GM23338 (cell line): Measurements from ENCODE around the gene C1QL1. TPM values are rescaled to one million over a fixed set of nuclear protein-coding genes. Genes with fewer than 3 reads are reported as not detected.

Experiments used
- ATAC-seq: fragments of 200-7000 bp; cut with Tn5 transposase; 3 replicates; pipeline ENCODE4 v1.9.1; 2020
- DNase-seq: peaks from one replicate; pipeline ENCODE4 v3.0.0-alpha.2; 2015; ENCODE audit warnings: low spot score
- H2AFZ ChIP-seq: fragments of 200-600 bp; sonication (generic); 2 replicates; pipeline ENCODE4 v1.8.0; 2016; ENCODE audit warnings: antibody characterized with exemption, mild to moderate bottlenecking, moderate library complexity
- H3F3A ChIP-seq: fragments of 200-600 bp; sonication (generic); replicated peaks from 2 replicates; pipeline ENCODE4 v1.8.0; 2017; ENCODE audit warnings: antibody characterized with exemption, mixed run types, low read depth
- H3K27ac ChIP-seq: fragments of 200-600 bp; sonication (generic); 2 replicates; pipeline ENCODE4 v1.6.1; 2016; ENCODE audit warnings: low read depth
- H3K27me3 ChIP-seq: fragments of 200-600 bp; sonication (generic); 2 replicates; pipeline ENCODE4 v1.8.0; 2016; ENCODE audit warnings: mild to moderate bottlenecking, mixed run types, moderate library complexity; ENCODE audit not compliant: insufficient read depth
- H3K36me3 ChIP-seq: fragments of 200-600 bp; sonication (generic); 2 replicates; pipeline ENCODE4 v1.8.0; 2016; ENCODE audit warnings: mild to moderate bottlenecking; ENCODE audit not compliant: insufficient read depth
- H3K4me1 ChIP-seq: fragments of 200-600 bp; sonication (generic); 2 replicates; pipeline ENCODE4 v1.8.0; 2016; ENCODE audit warnings: mild to moderate bottlenecking, moderate library complexity; ENCODE audit not compliant: insufficient read depth
- H3K4me2 ChIP-seq: fragments of 200-600 bp; sonication (generic); 2 replicates; pipeline ENCODE4 v1.7.1; 2017; ENCODE audit warnings: mixed run types
- H3K4me3 ChIP-seq: fragments of 200-600 bp; sonication (generic); 2 replicates; pipeline ENCODE4 v1.6.1; 2016; ENCODE audit warnings: mixed run types
- H3K79me2 ChIP-seq: fragments of 200-600 bp; sonication (generic); replicated peaks from 2 replicates; pipeline ENCODE4 v1.8.0; 2017; ENCODE audit warnings: mild to moderate bottlenecking; ENCODE audit not compliant: insufficient read depth
- H3K9me2 ChIP-seq: fragments of 200-600 bp; sonication (generic); 2 replicates; pipeline ENCODE4 v1.8.0; 2017; ENCODE audit not compliant: insufficient read depth
- H4K20me1 ChIP-seq: fragments of 200-600 bp; sonication (generic); replicated peaks from 2 replicates; pipeline ENCODE4 v1.8.0; 2017; ENCODE audit warnings: mild to moderate bottlenecking; ENCODE audit not compliant: insufficient read depth
- H3K27ac Mint-ChIP-seq: 2 replicates; pipeline ENCODE4 v1.8.0; 2020; ENCODE audit warnings: inconsistent platforms, mild to moderate bottlenecking, moderate library complexity, mixed read lengths
- H3K27me3 Mint-ChIP-seq: 3 replicates; pipeline ENCODE4 v1.8.0; 2022; ENCODE audit warnings: low read depth, mild to moderate bottlenecking, moderate library complexity, mixed read lengths, inconsistent platforms; ENCODE audit not compliant: insufficient read depth, poor library complexity
- H3K36me3 Mint-ChIP-seq: 3 replicates; pipeline ENCODE4 v1.8.0; 2021; ENCODE audit warnings: low read depth, mild to moderate bottlenecking, inconsistent platforms, moderate library complexity, mixed read lengths
- H3K4me1 Mint-ChIP-seq: 3 replicates; pipeline ENCODE4 v1.8.0; 2020; ENCODE audit warnings: mild to moderate bottlenecking, inconsistent platforms, mixed read lengths
- H3K4me3 Mint-ChIP-seq: 3 replicates; pipeline ENCODE4 v1.8.0; 2021; ENCODE audit warnings: moderate library complexity, mild to moderate bottlenecking, inconsistent platforms, mixed read lengths
- H3K9me3 Mint-ChIP-seq: 3 replicates; pipeline ENCODE4 v1.8.0; 2020; ENCODE audit warnings: moderate library complexity, mild to moderate bottlenecking, inconsistent platforms, mixed read lengths
- CREB1 ChIP-seq: fragments of 250-450 bp; sonication (Bioruptor Pico); IDR thresholded peaks from 2 replicates; pipeline ENCODE4 v1.5.0; 2020; ENCODE audit warnings: low read depth, mild to moderate bottlenecking, moderate library complexity
- EZH2 ChIP-seq: fragments of 200-600 bp; sonication (generic); IDR thresholded peaks from one replicate; pipeline ENCODE4 v1.8.0; 2017; ENCODE audit warnings: antibody characterized with exemption, mild to moderate bottlenecking, low read depth; ENCODE audit not compliant: unreplicated experiment
- EZH2phosphoT487 ChIP-seq: fragments of 200-600 bp; sonication (generic); IDR thresholded peaks from one replicate; pipeline ENCODE4 v1.8.1; 2018; ENCODE audit warnings: antibody characterized with exemption; ENCODE audit not compliant: unreplicated experiment
- JUNB ChIP-seq: IDR thresholded peaks from one replicate; pipeline ENCODE4 v1.6.1; 2016; ENCODE audit warnings: antibody characterized with exemption; ENCODE audit not compliant: unreplicated experiment
- NANOG ChIP-seq: IDR thresholded peaks from 2 replicates; pipeline ENCODE4 v1.6.1; 2016; ENCODE audit warnings: antibody characterized with exemption, borderline replicate concordance
- POLR2AphosphoS5 ChIP-seq: IDR thresholded peaks from 2 replicates; pipeline ENCODE4 v1.6.1; 2016; ENCODE audit warnings: antibody characterized with exemption, low read depth
- STAT1 ChIP-seq: IDR thresholded peaks from one replicate; pipeline ENCODE4 v1.6.1; 2016; ENCODE audit warnings: antibody characterized with exemption; ENCODE audit not compliant: unreplicated experiment
- ZNF114 ChIP-seq: fragments of 250-450 bp; sonication (Bioruptor Pico); IDR thresholded peaks from 2 replicates; pipeline ENCODE4 v1.5.0; 2020; ENCODE audit warnings: mild to moderate bottlenecking, moderate library complexity
- ZNF331 ChIP-seq: fragments of 250-450 bp; sonication (Bioruptor Pico); IDR thresholded peaks from 2 replicates; pipeline ENCODE4 v1.5.0; 2020; ENCODE audit warnings: low read depth, mild to moderate bottlenecking, moderate library complexity
- polyA plus RNA-seq: library from polyadenylated mRNA; unstranded; fragments of >200 nt; fragmentation: Nextera tagmentation; extraction: Ambion mirVana; gene quantifications from 2 replicates; pipeline ENCODE4 v1.2.1, GENCODE V29; 2016
- total RNA-seq: library from RNA; depleted of rRNA; stranded (reverse); fragments of >200 nt; shearing (Covaris generic); gene quantifications from 2 replicates; pipeline ENCODE4 v1.2.3, GENCODE V29; 2014
- TF ChIP-seq, protein P1 (sequence below): IDR thresholded peaks from 2 replicates; pipeline ENCODE4 v1.6.1; 2016; ENCODE audit warnings: antibody characterized with exemption
- TF ChIP-seq, protein P2 (sequence below): fragments of 250-450 bp; sonication (Bioruptor Pico); IDR thresholded peaks from 2 replicates; pipeline ENCODE4 v1.5.0; 2020; ENCODE audit warnings: mild to moderate bottlenecking, moderate library complexity
- TF ChIP-seq, protein P3 (sequence below), 2 experiments: fragments of 200-600 bp in 1 of 2; sonication (generic) in 1 of 2; conservative IDR thresholded peaks; 2 replicates each; pipeline versions ENCODE4 v1.5.1 to v1.6.1; 2016 to 2017; ENCODE audit warnings: antibody characterized with exemption in 2 of 2, low read depth in 2 of 2, mild to moderate bottlenecking in 2 of 2, moderate library complexity in 1 of 2
- TF ChIP-seq, protein P4 (sequence below): IDR thresholded peaks from one replicate; pipeline ENCODE4 v1.6.1; 2018; ENCODE audit warnings: antibody characterized with exemption; ENCODE audit not compliant: unreplicated experiment

Gene C1QL1
- total and polyA plus RNA-seq, 2 experiments from 2014 or later, result 4.3 to 14.4 TPM

DNA sequence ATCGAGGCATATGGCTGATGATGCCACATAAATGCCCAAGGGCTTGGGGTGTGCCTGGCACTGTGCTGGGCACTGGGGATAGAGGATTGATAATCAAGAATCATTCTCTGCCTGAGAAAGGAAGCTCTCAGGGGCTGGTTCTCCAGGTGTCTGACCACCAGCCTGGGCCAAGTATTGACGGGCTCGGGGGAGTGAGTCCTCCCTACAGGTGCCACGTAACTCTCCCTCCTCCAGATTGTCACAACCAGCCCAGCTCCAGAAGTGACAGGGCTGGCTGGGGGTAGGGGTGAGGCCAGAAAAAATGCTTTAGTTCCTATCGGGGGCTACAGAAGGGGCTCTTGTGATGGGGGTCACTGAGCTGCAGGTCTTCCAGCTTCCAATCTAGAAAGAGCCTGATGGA, 10.7 kb upstream of the C1QL1 start:
- Mint-ChIP-seq H3K9me3 (no peaks in the 10 kb centered on the region; the same call in 1 of the 3 replicates), H3K27me3 (peaks cover 8% of the 10 kb centered on the region), H3K4me1 (peaks cover 26% of the 10 kb centered on the region), H3K4me3 (no peak overlapping the region), H3K36me3 (no peaks in the 10 kb centered on the region), H3K27ac (no peak overlapping the region)
- Histone ChIP-seq H3K79me2 (no peaks in the 10 kb centered on the region), H3K27me3 (peaks cover 3% of the 10 kb centered on the region; the same call in 1 of the 2 replicates), H3F3A (no peaks in the 10 kb centered on the region), H3K27ac (no peak overlapping the region), H3K4me2 (no peak overlapping the region), H3K36me3 (no peaks in the 10 kb centered on the region), H4K20me1 (no peaks in the 10 kb centered on the region), H3K4me1 (peaks cover 7% of the 10 kb centered on the region), H3K4me3 (no peak overlapping the region), H2AFZ (no peak overlapping the region), H3K9me2 (no peaks in the 10 kb centered on the region; the same call in 1 of the 2 replicates)
- DNase-seq, result no peak
- TF ChIP-seq CREB1 (CRISPR knock-in tag), result no peak
- TF ChIP-seq, protein P1, sequence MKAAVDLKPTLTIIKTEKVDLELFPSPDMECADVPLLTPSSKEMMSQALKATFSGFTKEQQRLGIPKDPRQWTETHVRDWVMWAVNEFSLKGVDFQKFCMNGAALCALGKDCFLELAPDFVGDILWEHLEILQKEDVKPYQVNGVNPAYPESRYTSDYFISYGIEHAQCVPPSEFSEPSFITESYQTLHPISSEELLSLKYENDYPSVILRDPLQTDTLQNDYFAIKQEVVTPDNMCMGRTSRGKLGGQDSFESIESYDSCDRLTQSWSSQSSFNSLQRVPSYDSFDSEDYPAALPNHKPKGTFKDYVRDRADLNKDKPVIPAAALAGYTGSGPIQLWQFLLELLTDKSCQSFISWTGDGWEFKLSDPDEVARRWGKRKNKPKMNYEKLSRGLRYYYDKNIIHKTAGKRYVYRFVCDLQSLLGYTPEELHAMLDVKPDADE, result no peak
- TF ChIP-seq EZH2phosphoT487, result no peak
- TF ChIP-seq ZNF114 (CRISPR knock-in tag), result no peak
- TF ChIP-seq EZH2, result no peak
- no peak for TF ChIP-seq POLR2AphosphoS5
- TF ChIP-seq, protein P2, sequence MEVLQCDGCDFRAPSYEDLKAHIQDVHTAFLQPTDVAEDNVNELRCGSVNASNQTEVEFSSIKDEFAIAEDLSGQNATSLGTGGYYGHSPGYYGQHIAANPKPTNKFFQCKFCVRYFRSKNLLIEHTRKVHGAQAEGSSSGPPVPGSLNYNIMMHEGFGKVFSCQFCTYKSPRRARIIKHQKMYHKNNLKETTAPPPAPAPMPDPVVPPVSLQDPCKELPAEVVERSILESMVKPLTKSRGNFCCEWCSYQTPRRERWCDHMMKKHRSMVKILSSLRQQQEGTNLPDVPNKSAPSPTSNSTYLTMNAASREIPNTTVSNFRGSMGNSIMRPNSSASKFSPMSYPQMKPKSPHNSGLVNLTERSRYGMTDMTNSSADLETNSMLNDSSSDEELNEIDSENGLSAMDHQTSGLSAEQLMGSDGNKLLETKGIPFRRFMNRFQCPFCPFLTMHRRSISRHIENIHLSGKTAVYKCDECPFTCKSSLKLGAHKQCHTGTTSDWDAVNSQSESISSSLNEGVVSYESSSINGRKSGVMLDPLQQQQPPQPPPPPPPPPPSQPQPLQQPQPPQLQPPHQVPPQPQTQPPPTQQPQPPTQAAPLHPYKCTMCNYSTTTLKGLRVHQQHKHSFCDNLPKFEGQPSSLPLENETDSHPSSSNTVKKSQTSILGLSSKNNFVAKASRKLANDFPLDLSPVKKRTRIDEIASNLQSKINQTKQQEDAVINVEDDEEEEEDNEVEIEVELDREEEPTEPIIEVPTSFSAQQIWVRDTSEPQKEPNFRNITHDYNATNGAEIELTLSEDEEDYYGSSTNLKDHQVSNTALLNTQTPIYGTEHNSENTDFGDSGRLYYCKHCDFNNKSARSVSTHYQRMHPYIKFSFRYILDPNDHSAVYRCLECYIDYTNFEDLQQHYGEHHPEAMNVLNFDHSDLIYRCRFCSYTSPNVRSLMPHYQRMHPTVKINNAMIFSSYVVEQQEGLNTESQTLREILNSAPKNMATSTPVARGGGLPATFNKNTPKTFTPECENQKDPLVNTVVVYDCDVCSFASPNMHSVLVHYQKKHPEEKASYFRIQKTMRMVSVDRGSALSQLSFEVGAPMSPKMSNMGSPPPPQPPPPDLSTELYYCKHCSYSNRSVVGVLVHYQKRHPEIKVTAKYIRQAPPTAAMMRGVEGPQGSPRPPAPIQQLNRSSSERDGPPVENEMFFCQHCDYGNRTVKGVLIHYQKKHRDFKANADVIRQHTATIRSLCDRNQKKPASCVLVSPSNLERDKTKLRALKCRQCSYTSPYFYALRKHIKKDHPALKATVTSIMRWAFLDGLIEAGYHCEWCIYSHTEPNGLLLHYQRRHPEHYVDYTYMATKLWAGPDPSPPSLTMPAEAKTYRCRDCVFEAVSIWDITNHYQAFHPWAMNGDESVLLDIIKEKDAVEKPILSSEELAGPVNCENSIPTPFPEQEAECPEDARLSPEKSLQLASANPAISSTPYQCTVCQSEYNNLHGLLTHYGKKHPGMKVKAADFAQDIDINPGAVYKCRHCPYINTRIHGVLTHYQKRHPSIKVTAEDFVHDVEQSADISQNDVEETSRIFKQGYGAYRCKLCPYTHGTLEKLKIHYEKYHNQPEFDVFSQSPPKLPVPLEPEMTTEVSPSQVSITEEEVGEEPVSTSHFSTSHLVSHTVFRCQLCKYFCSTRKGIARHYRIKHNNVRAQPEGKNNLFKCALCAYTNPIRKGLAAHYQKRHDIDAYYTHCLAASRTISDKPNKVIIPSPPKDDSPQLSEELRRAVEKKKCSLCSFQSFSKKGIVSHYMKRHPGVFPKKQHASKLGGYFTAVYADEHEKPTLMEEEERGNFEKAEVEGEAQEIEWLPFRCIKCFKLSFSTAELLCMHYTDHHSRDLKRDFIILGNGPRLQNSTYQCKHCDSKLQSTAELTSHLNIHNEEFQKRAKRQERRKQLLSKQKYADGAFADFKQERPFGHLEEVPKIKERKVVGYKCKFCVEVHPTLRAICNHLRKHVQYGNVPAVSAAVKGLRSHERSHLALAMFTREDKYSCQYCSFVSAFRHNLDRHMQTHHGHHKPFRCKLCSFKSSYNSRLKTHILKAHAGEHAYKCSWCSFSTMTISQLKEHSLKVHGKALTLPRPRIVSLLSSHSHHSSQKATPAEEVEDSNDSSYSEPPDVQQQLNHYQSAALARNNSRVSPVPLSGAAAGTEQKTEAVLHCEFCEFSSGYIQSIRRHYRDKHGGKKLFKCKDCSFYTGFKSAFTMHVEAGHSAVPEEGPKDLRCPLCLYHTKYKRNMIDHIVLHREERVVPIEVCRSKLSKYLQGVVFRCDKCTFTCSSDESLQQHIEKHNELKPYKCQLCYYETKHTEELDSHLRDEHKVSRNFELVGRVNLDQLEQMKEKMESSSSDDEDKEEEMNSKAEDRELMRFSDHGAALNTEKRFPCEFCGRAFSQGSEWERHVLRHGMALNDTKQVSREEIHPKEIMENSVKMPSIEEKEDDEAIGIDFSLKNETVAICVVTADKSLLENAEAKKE (CRISPR knock-in tag), result no peak
- no peak for TF ChIP-seq STAT1
- TF ChIP-seq NANOG, result no peak
- no peak for TF ChIP-seq ZNF331 (CRISPR knock-in tag)
- TF ChIP-seq, protein P3, sequence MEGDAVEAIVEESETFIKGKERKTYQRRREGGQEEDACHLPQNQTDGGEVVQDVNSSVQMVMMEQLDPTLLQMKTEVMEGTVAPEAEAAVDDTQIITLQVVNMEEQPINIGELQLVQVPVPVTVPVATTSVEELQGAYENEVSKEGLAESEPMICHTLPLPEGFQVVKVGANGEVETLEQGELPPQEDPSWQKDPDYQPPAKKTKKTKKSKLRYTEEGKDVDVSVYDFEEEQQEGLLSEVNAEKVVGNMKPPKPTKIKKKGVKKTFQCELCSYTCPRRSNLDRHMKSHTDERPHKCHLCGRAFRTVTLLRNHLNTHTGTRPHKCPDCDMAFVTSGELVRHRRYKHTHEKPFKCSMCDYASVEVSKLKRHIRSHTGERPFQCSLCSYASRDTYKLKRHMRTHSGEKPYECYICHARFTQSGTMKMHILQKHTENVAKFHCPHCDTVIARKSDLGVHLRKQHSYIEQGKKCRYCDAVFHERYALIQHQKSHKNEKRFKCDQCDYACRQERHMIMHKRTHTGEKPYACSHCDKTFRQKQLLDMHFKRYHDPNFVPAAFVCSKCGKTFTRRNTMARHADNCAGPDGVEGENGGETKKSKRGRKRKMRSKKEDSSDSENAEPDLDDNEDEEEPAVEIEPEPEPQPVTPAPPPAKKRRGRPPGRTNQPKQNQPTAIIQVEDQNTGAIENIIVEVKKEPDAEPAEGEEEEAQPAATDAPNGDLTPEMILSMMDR (conservative IDR thresholded peaks at IDR 0.05; ENCODE audit: low read depth in 2 of 2), result no peak
- no peak for TF ChIP-seq JUNB
- TF ChIP-seq, protein P4, sequence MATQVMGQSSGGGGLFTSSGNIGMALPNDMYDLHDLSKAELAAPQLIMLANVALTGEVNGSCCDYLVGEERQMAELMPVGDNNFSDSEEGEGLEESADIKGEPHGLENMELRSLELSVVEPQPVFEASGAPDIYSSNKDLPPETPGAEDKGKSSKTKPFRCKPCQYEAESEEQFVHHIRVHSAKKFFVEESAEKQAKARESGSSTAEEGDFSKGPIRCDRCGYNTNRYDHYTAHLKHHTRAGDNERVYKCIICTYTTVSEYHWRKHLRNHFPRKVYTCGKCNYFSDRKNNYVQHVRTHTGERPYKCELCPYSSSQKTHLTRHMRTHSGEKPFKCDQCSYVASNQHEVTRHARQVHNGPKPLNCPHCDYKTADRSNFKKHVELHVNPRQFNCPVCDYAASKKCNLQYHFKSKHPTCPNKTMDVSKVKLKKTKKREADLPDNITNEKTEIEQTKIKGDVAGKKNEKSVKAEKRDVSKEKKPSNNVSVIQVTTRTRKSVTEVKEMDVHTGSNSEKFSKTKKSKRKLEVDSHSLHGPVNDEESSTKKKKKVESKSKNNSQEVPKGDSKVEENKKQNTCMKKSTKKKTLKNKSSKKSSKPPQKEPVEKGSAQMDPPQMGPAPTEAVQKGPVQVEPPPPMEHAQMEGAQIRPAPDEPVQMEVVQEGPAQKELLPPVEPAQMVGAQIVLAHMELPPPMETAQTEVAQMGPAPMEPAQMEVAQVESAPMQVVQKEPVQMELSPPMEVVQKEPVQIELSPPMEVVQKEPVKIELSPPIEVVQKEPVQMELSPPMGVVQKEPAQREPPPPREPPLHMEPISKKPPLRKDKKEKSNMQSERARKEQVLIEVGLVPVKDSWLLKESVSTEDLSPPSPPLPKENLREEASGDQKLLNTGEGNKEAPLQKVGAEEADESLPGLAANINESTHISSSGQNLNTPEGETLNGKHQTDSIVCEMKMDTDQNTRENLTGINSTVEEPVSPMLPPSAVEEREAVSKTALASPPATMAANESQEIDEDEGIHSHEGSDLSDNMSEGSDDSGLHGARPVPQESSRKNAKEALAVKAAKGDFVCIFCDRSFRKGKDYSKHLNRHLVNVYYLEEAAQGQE, result no peak
- no peak for ATAC-seq
